Neutrophil (primary cell): ENCODE measurements around the gene PDIA5.

ENCODE experiments used
- H3K27ac ChIP-seq: fragments of 200-600 bp; sonication (generic); 2 replicates; pipeline ENCODE4 v1.5.1; 2016; ENCODE audit warnings: mild to moderate bottlenecking, moderate library complexity
- H3K27me3 ChIP-seq: fragments of 200-600 bp; sonication (generic); 2 replicates; pipeline ENCODE4 v1.6.0; 2016; ENCODE audit warnings: mild to moderate bottlenecking
- H3K36me3 ChIP-seq: fragments of 200-600 bp; sonication (generic); 2 replicates; pipeline ENCODE4 v1.5.1; 2017
- H3K4me1 ChIP-seq, 2 experiments: fragments of 200-600 bp in 1 of 2; sonication (generic) in 1 of 2; 1 replicate in 1 of 2; 2 replicates in 1 of 2; pipeline versions ENCODE4 v1.5.1 to v1.6.1; 2013 to 2016; ENCODE audit warnings: low read depth in 1 of 2, low read length in 1 of 2, mild to moderate bottlenecking in 1 of 2, moderate library complexity in 1 of 2; ENCODE audit not compliant: control insufficient read depth in 1 of 2, insufficient read depth in 1 of 2
- H3K4me3 ChIP-seq, 2 experiments: fragments of 200-600 bp in 1 of 2; sonication (generic) in 1 of 2; 1 replicate in 1 of 2; 2 replicates in 1 of 2; pipeline ENCODE4 v1.5.1; 2013 to 2016; ENCODE audit warnings: low read depth in 1 of 2, low read length in 1 of 2, mild to moderate bottlenecking in 1 of 2, moderate library complexity in 1 of 2
- H3K9me3 ChIP-seq: fragments of 200-600 bp; sonication (generic); 2 replicates; pipeline ENCODE4 v1.5.1; 2016
- TF ChIP-seq, protein P1 (sequence below): fragments of 200-600 bp; sonication (generic); IDR thresholded peaks from 2 replicates; pipeline ENCODE4 v1.5.1; 2016; ENCODE audit warnings: antibody characterized with exemption

PDIA5 gene

DNA sequence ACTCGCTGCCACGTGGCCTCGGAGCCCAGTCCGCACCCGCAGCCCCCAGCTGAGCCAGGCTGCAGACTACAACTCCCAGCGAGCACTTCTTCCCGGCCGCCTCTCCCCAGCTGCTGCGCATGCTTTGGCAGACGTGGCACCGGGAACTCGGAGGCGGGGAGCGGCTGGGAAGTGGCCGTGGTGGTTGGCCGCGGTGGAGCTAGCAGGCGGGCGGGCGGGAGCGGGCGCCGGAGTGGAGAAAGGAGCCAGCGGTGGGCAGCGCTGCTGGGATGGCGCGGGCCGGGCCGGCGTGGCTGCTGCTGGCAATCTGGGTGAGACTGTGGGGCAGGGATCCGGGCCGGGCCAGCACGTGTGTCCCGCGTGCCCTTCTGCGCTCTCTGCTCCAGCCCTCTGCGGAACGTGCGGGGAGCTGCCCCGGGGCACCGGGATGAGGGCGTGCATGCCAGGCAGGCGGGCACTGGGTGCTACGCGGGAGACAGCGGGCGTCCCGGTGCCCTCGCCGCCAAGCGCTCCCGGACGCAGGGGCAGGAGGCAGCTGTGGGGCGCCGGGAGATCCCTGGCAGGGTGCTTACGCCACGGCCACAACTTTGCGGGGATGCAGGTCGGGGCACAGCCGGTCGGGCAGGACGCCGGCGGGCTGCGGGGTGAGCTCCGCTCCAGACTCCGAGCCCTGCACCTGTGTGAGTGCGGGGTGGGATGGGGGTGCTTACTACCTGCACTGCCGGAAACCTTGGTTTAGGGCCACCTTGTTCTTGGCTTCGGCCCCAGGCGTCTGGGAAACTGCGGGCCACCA lies at the start of gene PDIA5:
Gene PDIA5, plus strand, starts transcription at position 130 of the 793 bp plus-strand sequence. Its CDS starts 140 bp downstream, at position 270.
- TF ChIP-seq, protein P1, sequence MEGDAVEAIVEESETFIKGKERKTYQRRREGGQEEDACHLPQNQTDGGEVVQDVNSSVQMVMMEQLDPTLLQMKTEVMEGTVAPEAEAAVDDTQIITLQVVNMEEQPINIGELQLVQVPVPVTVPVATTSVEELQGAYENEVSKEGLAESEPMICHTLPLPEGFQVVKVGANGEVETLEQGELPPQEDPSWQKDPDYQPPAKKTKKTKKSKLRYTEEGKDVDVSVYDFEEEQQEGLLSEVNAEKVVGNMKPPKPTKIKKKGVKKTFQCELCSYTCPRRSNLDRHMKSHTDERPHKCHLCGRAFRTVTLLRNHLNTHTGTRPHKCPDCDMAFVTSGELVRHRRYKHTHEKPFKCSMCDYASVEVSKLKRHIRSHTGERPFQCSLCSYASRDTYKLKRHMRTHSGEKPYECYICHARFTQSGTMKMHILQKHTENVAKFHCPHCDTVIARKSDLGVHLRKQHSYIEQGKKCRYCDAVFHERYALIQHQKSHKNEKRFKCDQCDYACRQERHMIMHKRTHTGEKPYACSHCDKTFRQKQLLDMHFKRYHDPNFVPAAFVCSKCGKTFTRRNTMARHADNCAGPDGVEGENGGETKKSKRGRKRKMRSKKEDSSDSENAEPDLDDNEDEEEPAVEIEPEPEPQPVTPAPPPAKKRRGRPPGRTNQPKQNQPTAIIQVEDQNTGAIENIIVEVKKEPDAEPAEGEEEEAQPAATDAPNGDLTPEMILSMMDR, result no peak
- Histone ChIP-seq H3K27me3 (peaks cover 23% of the 10 kb centered on the region), H3K27ac (no peak within 1 kb of the TSS), H3K36me3 (no peaks in the 10 kb centered on the region), H3K9me3 (no peaks in the 10 kb centered on the region), H3K4me1 (peaks cover 13 to 21% of the 10 kb centered on the region in 2 experiments), H3K4me3 (peak within 1 kb of the TSS; percentile 38 to 61)

DNA sequence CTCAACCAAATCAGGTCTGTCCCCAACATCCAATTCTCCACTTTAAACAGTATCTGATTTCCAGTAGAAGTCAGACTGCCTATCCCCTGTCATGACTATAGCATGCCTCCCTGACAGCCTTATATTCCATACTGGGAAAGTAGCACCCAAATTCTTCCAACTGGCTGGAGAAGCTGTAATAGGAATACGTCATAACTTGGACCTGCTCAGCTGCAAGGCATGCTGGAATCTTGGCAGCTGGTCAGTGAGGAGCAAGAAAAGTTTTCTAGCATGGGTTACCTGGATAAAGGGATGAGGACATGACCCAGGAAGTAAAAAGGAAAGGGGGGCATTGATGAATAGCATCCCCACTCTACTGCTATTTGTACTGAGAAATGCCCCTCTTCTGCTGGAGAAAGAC lies 48.1 kb upstream of the PDIA5 start:
- Histone ChIP-seq H3K27me3 (peaks cover 75% of the 10 kb centered on the region), H3K27ac (no peak overlapping the region), H3K9me3 (no peaks in the 10 kb centered on the region), H3K36me3 (no peaks in the 10 kb centered on the region), H3K4me1 (no peaks in the 10 kb centered on the region), H3K4me3 (no peak overlapping the region)
- TF ChIP-seq, protein P1, result no peak

DNA sequence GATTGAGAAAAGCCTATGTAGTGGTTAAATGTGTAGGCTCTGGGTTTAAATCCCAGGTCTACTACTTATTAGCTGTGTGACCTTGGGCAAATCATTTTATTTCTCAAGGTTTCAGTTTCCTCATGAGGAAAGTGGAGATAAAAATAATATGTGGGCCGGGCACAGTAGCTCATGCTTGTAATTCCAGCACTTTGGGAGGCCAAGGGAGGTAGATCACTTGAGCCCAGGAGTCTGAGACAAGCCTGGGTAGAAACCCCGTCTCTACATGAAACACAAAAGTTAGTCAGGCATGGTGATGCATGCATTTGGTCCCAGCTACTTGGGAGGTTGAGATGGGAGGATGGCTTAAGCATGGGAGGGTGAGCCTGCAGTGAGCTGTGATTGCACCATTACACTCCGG lies 47.7 kb upstream of the PDIA5 start:
- Histone ChIP-seq H3K27ac (no peak overlapping the region), H3K4me3 (no peak overlapping the region), H3K4me1 (no peaks in the 10 kb centered on the region), H3K27me3 (peaks cover 75% of the 10 kb centered on the region), H3K36me3 (no peaks in the 10 kb centered on the region), H3K9me3 (no peaks in the 10 kb centered on the region)
- TF ChIP-seq, protein P1, result no peak

DNA sequence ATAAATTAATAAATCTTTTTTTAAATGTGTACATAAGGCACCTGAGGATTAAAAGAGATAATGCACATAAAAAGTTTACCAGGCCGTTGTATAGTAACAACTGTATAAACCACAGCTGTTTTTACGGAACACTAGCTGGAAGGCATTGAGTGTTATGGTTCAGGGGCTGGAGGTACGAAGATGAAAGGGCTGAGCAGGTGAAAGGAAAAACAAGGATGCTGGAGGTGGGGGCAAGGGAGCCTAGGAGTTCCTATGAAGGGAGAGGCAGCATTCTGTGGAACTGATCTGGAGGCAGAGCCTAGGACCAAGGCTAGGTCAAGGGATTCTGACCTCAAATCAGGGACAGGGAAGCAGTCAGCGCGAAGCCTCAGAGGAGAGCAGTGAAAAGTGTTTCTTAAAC lies 47.2 kb upstream of the PDIA5 start:
- peaks cover 76% of the 10 kb centered on the region for H3K27me3 ChIP-seq

DNA sequence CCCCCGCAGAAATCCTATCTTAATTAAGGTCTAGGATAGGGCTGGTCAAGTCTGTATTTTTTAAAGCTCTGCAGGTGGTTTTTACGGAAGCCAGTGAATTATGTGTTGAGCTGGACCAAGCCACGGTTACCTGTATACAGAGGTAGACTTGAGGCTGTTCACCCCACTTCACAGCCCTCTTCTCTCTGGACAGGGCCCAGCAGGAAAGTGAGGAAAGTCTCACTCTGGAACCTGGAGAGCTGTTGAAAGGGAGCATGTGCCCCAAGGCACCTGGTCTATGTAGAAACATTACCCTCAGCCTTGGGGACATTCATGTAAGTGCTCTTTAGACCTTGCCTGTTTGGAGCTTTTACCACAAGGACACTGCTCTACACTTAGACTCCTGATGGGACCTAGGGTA lies 46.1 kb upstream of the PDIA5 start:
- H3K27me3 ChIP-seq, result peaks cover 87% of the 10 kb centered on the region
- H3K27ac ChIP-seq, result no peak overlapping the region
- H3K4me3 ChIP-seq, result no peak overlapping the region
- no peaks in the 10 kb centered on the region for H3K4me1 ChIP-seq
- H3K9me3 ChIP-seq, result no peaks in the 10 kb centered on the region
- TF ChIP-seq, protein P1, result no peak
- H3K36me3 ChIP-seq, result no peaks in the 10 kb centered on the region

More for the DNA sequence above, 47.2 kb upstream of the PDIA5 start:
- Histone ChIP-seq H3K9me3 (no peaks in the 10 kb centered on the region), H3K4me3 (no peak overlapping the region), H3K4me1 (no peaks in the 10 kb centered on the region), H3K27ac (no peak overlapping the region), H3K36me3 (no peaks in the 10 kb centered on the region)
- TF ChIP-seq, protein P1, result no peak
